H1 (cell line): ENCODE results near the gene ENOSF1. TPM values are rescaled to one million over a fixed set of nuclear protein-coding genes. Genes with fewer than 3 reads are reported as not detected.

ENCODE experiments used
- CHD2 ChIP-seq: IDR thresholded peaks from 2 replicates; pipeline ENCODE4 v1.6.1; 2012; ENCODE audit warnings: low read length, improper control_type of control experiment
- EGR1 ChIP-seq: IDR thresholded peaks from 2 replicates; pipeline ENCODE4 v1.6.1; 2011; ENCODE audit warnings: low read depth, low read length, borderline replicate concordance
- polyA plus RNA-seq, 7 experiments: library from polyadenylated mRNA; depleted of rRNA in 3 of 7; stranded (reverse) in 5 of 7; unstranded in 2 of 7; fragments of >200 nt in 5 of 7; fragments of 200-250 nt in 2 of 7; gene quantifications; 1 replicate in 5 of 7; 2 replicates in 1 of 7; 4 replicates in 1 of 7; pipeline versions ENCODE4 v1.2.1 to v1.2.3, GENCODE V29; 2011 to 2013; ENCODE audit warnings: missing spikeins in 2 of 7, mixed read lengths in 2 of 7
- total RNA-seq: library from RNA; stranded (reverse); fragmentation: NEBNext Ultra II Directional; extraction: Animal tissue kit (Norgen Biotek cat#: 25700); gene quantifications from 2 replicates; pipeline ENCODE4 v1.2.1, GENCODE V29; 2021

Gene ENOSF1
- total and polyA plus RNA-seq, 2 of the 8 experiments (the other 6 are each of a cell fraction or from before 2014, with no cell fraction given): 15.4 to 26.4 TPM

DNA sequence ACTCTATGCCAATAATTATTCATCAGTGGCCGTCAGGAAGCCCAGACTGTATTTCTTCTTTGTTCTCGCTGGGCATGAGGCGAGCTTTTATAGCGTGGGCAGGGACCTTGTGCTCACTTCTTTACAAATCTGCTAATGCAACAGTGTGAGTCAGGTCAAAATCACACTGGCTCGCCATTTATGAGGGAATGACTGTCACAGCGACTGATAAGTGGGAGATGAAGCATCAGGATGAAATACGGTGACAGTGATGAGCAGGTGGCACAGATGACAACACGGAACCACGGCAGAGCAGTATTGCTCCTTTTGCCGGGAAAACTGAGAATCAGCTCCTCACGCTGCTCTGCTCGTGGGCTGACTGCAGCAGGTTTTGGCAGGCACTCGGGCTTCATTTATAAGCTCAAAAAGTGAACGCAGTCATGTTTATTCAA, 34.5 kb downstream of the ENOSF1 start (continued):
- TF ChIP-seq EGR1: no peak
- no peak for TF ChIP-seq CHD2
